H9 (cell line): ENCODE data around the gene NDUFA5. TPM values are rescaled to one million over a fixed set of nuclear protein-coding genes. Genes with fewer than 3 reads are reported as not detected.

ENCODE experiments used
- DNase-seq: peaks from one replicate; pipeline ENCODE4 v3.0.0-alpha.2; 2017
- H2AFZ ChIP-seq: one replicate; pipeline ENCODE4 v1.6.1; 2013; ENCODE audit warnings: mild to moderate bottlenecking, low read length, control low read depth, moderate library complexity
- H2AK5ac ChIP-seq: 2 replicates; pipeline ENCODE4 v1.6.1; 2013; ENCODE audit warnings: low read length, control low read depth, mixed read lengths; ENCODE audit not compliant: insufficient read length
- H2BK120ac ChIP-seq: one replicate; pipeline ENCODE4 v1.6.1; 2013; ENCODE audit warnings: low read depth, mild to moderate bottlenecking, low read length, control low read depth, inconsistent platforms; ENCODE audit not compliant: poor library complexity, severe bottlenecking
- H2BK12ac ChIP-seq: 2 replicates; pipeline ENCODE4 v1.6.1; 2013; ENCODE audit warnings: low read length, control low read depth, mixed read lengths, low read depth; ENCODE audit not compliant: insufficient read length
- H2BK15ac ChIP-seq: 2 replicates; pipeline ENCODE4 v1.6.1; 2013; ENCODE audit warnings: low read depth, low read length, control low read depth
- H2BK20ac ChIP-seq: one replicate; pipeline ENCODE4 v1.6.1; 2013; ENCODE audit warnings: low read depth, mild to moderate bottlenecking, low read length, control low read depth, inconsistent platforms; ENCODE audit not compliant: poor library complexity, severe bottlenecking
- H2BK5ac ChIP-seq: 2 replicates; pipeline ENCODE4 v1.6.1; 2013; ENCODE audit warnings: low read length, control low read depth, mixed read lengths; ENCODE audit not compliant: insufficient read length
- H3K14ac ChIP-seq: 2 replicates; pipeline ENCODE4 v1.6.1; 2013; ENCODE audit warnings: low read length, control low read depth; ENCODE audit not compliant: insufficient read depth
- H3K18ac ChIP-seq: 2 replicates; pipeline ENCODE4 v1.6.1; 2013; ENCODE audit warnings: low read depth, mild to moderate bottlenecking, mixed read lengths, low read length, control low read depth; ENCODE audit not compliant: insufficient read length
- H3K23ac ChIP-seq: 2 replicates; pipeline ENCODE4 v1.6.1; 2013; ENCODE audit warnings: low read length, control low read depth, mixed read lengths, low read depth; ENCODE audit not compliant: insufficient read length
- H3K23me2 ChIP-seq: 2 replicates; pipeline ENCODE4 v1.6.1; 2013; ENCODE audit warnings: low read depth, mild to moderate bottlenecking, mixed read lengths, low read length, control low read depth; ENCODE audit not compliant: insufficient read length, poor library complexity, severe bottlenecking
- H3K27ac ChIP-seq: 2 replicates; pipeline ENCODE4 v1.5.1; 2013; ENCODE audit warnings: low read length, control low read depth, mixed read lengths, low read depth; ENCODE audit not compliant: insufficient read length
- H3K27me3 ChIP-seq: 2 replicates; pipeline ENCODE4 v1.6.1; 2013; ENCODE audit warnings: low read length, control low read depth, inconsistent platforms; ENCODE audit not compliant: insufficient read depth
- H3K4ac ChIP-seq: 2 replicates; pipeline ENCODE4 v1.6.1; 2013; ENCODE audit warnings: low read depth, mild to moderate bottlenecking, control low read depth, inconsistent platforms, low read length, moderate library complexity
- H3K4me1 ChIP-seq: 2 replicates; pipeline ENCODE4 v1.6.1; 2013; ENCODE audit warnings: low read length, control low read depth, inconsistent platforms; ENCODE audit not compliant: insufficient read depth
- H3K4me2 ChIP-seq: 2 replicates; pipeline ENCODE4 v1.6.1; 2013; ENCODE audit warnings: low read length, control low read depth, mixed read lengths; ENCODE audit not compliant: insufficient read length, insufficient read depth
- H3K56ac ChIP-seq: 2 replicates; pipeline ENCODE4 v1.6.1; 2013; ENCODE audit warnings: low read depth, mild to moderate bottlenecking, mixed read lengths, low read length, control low read depth; ENCODE audit not compliant: insufficient read length
- H3K79me1 ChIP-seq: 2 replicates; pipeline ENCODE4 v1.6.1; 2013; ENCODE audit warnings: low read depth, mild to moderate bottlenecking, moderate library complexity, low read length, control low read depth, inconsistent platforms; ENCODE audit not compliant: insufficient read depth, poor library complexity, severe bottlenecking
- H3K79me2 ChIP-seq: 2 replicates; pipeline ENCODE4 v1.6.1; 2013; ENCODE audit warnings: low read length, control low read depth, inconsistent platforms; ENCODE audit not compliant: insufficient read depth
- H3K9ac ChIP-seq: 2 replicates; pipeline ENCODE4 v1.6.1; 2013; ENCODE audit warnings: low read length, control low read depth, mixed read lengths; ENCODE audit not compliant: insufficient read length; ENCODE audit errors: extremely low read depth
- H3K9me3 ChIP-seq: one replicate; pipeline ENCODE4 v1.6.1; 2013; ENCODE audit warnings: low read depth, low read length, inconsistent platforms; ENCODE audit not compliant: control insufficient read depth
- H3T11ph ChIP-seq: one replicate; pipeline ENCODE4 v1.6.1; 2013; ENCODE audit warnings: mild to moderate bottlenecking, low read length, control low read depth, inconsistent platforms
- H4K20me1 ChIP-seq: one replicate; pipeline ENCODE4 v1.6.1; 2013; ENCODE audit not compliant: control insufficient read depth, insufficient read length, insufficient read depth
- H4K5ac ChIP-seq: 2 replicates; pipeline ENCODE4 v1.6.1; 2013; ENCODE audit warnings: low read depth, mild to moderate bottlenecking, mixed read lengths, low read length, control low read depth; ENCODE audit not compliant: insufficient read length
- H4K8ac ChIP-seq: replicated peaks from 2 replicates; pipeline ENCODE4 v1.6.1; 2013; ENCODE audit warnings: low read length, control low read depth, mixed read lengths, low read depth; ENCODE audit not compliant: insufficient read length
- H4K91ac ChIP-seq: 2 replicates; pipeline ENCODE4 v1.6.1; 2013; ENCODE audit warnings: low read depth, mild to moderate bottlenecking, moderate library complexity, mixed read lengths, low read length, control low read depth; ENCODE audit not compliant: insufficient read length
- H3K27ac Mint-ChIP-seq, 3 experiments: 2 replicates in 2 of 3; 3 replicates in 1 of 3; pipeline ENCODE4 v1.8.0; 2020 to 2021; ENCODE audit warnings: mixed read lengths in 3 of 3, mild to moderate bottlenecking in 1 of 3, moderate library complexity in 1 of 3
- H3K27me3 Mint-ChIP-seq: 2 replicates; pipeline ENCODE4 v1.8.0; 2021; ENCODE audit warnings: low read depth, mild to moderate bottlenecking, moderate library complexity, mixed read lengths
- H3K36me3 Mint-ChIP-seq, 3 experiments: 2 replicates in 2 of 3; 3 replicates in 1 of 3; pipeline ENCODE4 v1.8.0; 2020 to 2021; ENCODE audit warnings: low read depth in 3 of 3, mixed read lengths in 3 of 3; ENCODE audit not compliant: insufficient read depth in 1 of 3
- H3K4me1 Mint-ChIP-seq, 2 experiments: 2 replicates each; pipeline ENCODE4 v1.8.0; 2020; ENCODE audit warnings: mixed read lengths in 2 of 2
- H3K4me3 Mint-ChIP-seq, 2 experiments: 2 replicates in 1 of 2; 3 replicates in 1 of 2; pipeline ENCODE4 v1.8.0; 2020 to 2021; ENCODE audit warnings: mild to moderate bottlenecking in 2 of 2, mixed read lengths in 2 of 2, moderate library complexity in 1 of 2
- H3K9me3 Mint-ChIP-seq, 2 experiments: 2 replicates in 1 of 2; 3 replicates in 1 of 2; pipeline ENCODE4 v1.8.0; 2020; ENCODE audit warnings: mild to moderate bottlenecking in 2 of 2, mixed read lengths in 2 of 2, moderate library complexity in 1 of 2
- WGBS: extraction: QIAGEN DNeasy Blood & Tissue Kit; methylation state at CpG from one replicate; pipeline ENCODE4 v1.1.7; 2013; ENCODE audit warnings: missing lambda C conversion rate, low lambda C conversion rate, mixed read lengths; ENCODE audit not compliant: insufficient read length; ENCODE audit errors: extremely low coverage; 5-methylcytosine and 5-hydroxymethylcytosine counted together
- total RNA-seq: library from RNA; stranded (reverse); gene quantifications from 2 replicates; pipeline ENCODE4 v1.2.1, GENCODE V29; 2021
- TF ChIP-seq, protein P1 (sequence below): fragments of 200-600 bp; sonication (generic); conservative IDR thresholded peaks from 3 replicates; pipeline ENCODE4 v1.8.0; 2021; ENCODE audit warnings: antibody characterized with exemption, mild to moderate bottlenecking

The NDUFA5 gene
- total RNA-seq, 1 experiment from 2014 or later = 76.5 TPM

DNA sequence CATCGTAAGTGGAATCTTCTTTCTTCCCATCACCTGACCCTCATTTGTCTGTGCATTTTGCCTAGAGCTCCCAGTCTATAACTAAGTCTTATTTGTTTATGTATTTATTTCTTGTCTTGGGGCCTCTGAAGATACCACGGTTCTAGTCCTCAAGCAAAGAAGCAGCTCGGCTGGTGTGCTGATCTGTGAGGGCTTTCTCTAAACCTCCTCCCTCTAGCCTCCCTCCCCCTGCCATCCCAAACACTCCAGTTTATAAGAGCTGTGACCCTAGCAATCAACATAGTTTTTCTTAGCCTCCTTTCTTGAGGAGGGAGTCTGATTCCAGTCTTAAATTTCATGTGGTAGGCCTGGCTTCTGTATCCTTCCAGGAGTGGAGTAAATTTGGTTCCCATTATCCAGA is 15.7 kb upstream of the NDUFA5 start:
- Histone ChIP-seq H4K5ac (no peak overlapping the region), H3K14ac (no peak overlapping the region), H2BK120ac (no peak overlapping the region), H3K9ac (no peak overlapping the region), H4K8ac (no peak overlapping the region), H3K4ac (no peak overlapping the region), H3T11ph (no peak overlapping the region), H3K4me2 (no peak overlapping the region), H2BK12ac (no peak overlapping the region), H3K4me1 (no peaks in the 10 kb centered on the region; the same call in 1 of the 2 replicates), H3K27me3 (no peaks in the 10 kb centered on the region), H2BK15ac (no peak overlapping the region), H3K27ac (no peak overlapping the region), H3K79me2 (no peaks in the 10 kb centered on the region), H3K9me3 (no peaks in the 10 kb centered on the region), H2BK20ac (no peak overlapping the region), H3K23me2 (no peaks in the 10 kb centered on the region), H4K20me1 (no peaks in the 10 kb centered on the region), H2BK5ac (no peak overlapping the region), H4K91ac (no peak overlapping the region), H3K23ac (no peak overlapping the region), H3K18ac (no peak overlapping the region), H3K56ac (no peak overlapping the region), H3K79me1 (no peaks in the 10 kb centered on the region), H2AK5ac (no peak overlapping the region), H2AFZ (peak overlapping the region; percentile 96)
- no CpG with 5 or more reads among the region's 3 CpGs for WGBS
- Mint-ChIP-seq H3K4me1 (peaks cover 25% of the 10 kb centered on the region in 2 experiments), H3K4me3 (no peak overlapping the region), H3K27ac (peak overlapping the region; percentile 2 to 87 (median 66); a peak in 3 of 7 replicates), H3K36me3 (no peaks in the 10 kb centered on the region; a peak in 1 of 7 replicates), H3K27me3 (no peaks in the 10 kb centered on the region), H3K9me3 (no peaks in the 10 kb centered on the region)
- no peak for DNase-seq
- TF ChIP-seq, protein P1, sequence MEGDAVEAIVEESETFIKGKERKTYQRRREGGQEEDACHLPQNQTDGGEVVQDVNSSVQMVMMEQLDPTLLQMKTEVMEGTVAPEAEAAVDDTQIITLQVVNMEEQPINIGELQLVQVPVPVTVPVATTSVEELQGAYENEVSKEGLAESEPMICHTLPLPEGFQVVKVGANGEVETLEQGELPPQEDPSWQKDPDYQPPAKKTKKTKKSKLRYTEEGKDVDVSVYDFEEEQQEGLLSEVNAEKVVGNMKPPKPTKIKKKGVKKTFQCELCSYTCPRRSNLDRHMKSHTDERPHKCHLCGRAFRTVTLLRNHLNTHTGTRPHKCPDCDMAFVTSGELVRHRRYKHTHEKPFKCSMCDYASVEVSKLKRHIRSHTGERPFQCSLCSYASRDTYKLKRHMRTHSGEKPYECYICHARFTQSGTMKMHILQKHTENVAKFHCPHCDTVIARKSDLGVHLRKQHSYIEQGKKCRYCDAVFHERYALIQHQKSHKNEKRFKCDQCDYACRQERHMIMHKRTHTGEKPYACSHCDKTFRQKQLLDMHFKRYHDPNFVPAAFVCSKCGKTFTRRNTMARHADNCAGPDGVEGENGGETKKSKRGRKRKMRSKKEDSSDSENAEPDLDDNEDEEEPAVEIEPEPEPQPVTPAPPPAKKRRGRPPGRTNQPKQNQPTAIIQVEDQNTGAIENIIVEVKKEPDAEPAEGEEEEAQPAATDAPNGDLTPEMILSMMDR = no peak
